ENCODE results near the gene ARPC1B. TPM values are rescaled to one million over a fixed set of nuclear protein-coding genes. Genes with fewer than 3 reads are reported as not detected.
A peak's percentile ranks its signal among the peaks of the same experiment; 100 is the strongest.

ARPC1B gene
- total and polyA plus RNA-seq, 9 of the 15 experiments (the other 6 are each of a cell fraction or from before 2014, with no cell fraction given) = 6.7 to 357 (median 211) TPM

GRCh38 chr7:99393355-99394187 lies 19.0 kb downstream of the ARPC1B start:
- Histone ChIP-seq H3K4me1 (replicated peaks in 1 of 2; ENCODE audit: control insufficient read depth in 2 of 2, insufficient read depth in 2 of 2, low read length in 2 of 2) (peaks cover 0 to 37% of the 10 kb centered on the region in 2 experiments; a peak in 2 of 5 replicates), H3K79me2 (ENCODE audit: control insufficient read depth, insufficient read depth, low read length) (no peaks in the 10 kb centered on the region), H3K36me3 (ENCODE audit: control insufficient read depth, insufficient read depth, low read length) (peaks cover 94% of the 10 kb centered on the region), H3K9me1 (ENCODE audit: control insufficient read depth, insufficient read depth, low read length) (no peaks in the 10 kb centered on the region), H2AFZ (ENCODE audit: low read depth, low read length) (no peak overlapping the region), H3K9me3 (replicated peaks; ENCODE audit: control insufficient read depth, insufficient read depth, low read depth, low read length) (no peaks in the 10 kb centered on the region), H3K9ac (ENCODE audit: insufficient read depth in 1 of 2, low read depth in 2 of 2, low read length in 2 of 2) (peak overlapping the region in 1 of 2 experiments; percentile 64; a peak in 2 of 4 replicates), H3K4me3 (peak overlapping the region; percentile 14), H3K27ac (ENCODE audit: extremely low read depth, low read depth, low read length) (peak overlapping the region; percentile 32; the same call in 2 of the 3 replicates), H4K20me1 (replicated peaks; ENCODE audit: control insufficient read depth, insufficient read depth, low read length) (peaks cover 16% of the 10 kb centered on the region; the same call in 1 of the 2 replicates), H3K27me3 (ENCODE audit: control insufficient read depth in 2 of 2, insufficient read depth in 2 of 2, low read length in 2 of 2) (no peaks in the 10 kb centered on the region), H3K4me2 (ENCODE audit: insufficient read depth, low read length) (peak overlapping the region; percentile 50; the same call in 1 of the 2 replicates)
- ATAC-seq (peak; percentile 75), FAIRE-seq (no peak), DNase-seq (ENCODE audit: extremely low read depth in 1 of 4, low spot score in 3 of 4) (peak in 2 of 4 experiments; percentile 56 to 67)
- intact Hi-C loops (cut with micrococcal nuclease) (no loop called here), in situ Hi-C loops (cut with MboI) (no loop called here)
- ChIA-PET POLR2A (interaction anchor here (0.5 to 4.7 kb wide), 9 partner anchors 14 to 355 kb away, joined by 3 to 35 read pairs (median 3); partner anchors contain the start of genes BUD31, PDAP1 and ZNF394), CTCF (ENCODE audit: low intra/inter-chr PET ratio) (no interaction called here)
- WGBS (ENCODE audit: insufficient coverage, low coverage, missing lambda C conversion rate) = 79% methylated on average over 28 of the region's 30 CpGs
- no peak for TF ChIP-seq HNRNPK (IDR thresholded peaks at IDR 0.05; ENCODE audit: low read depth, low read length, poor library complexity, severe bottlenecking)
- TF ChIP-seq NFYB (IDR thresholded peaks at IDR 0.05; ENCODE audit: extremely low read depth, insufficient read length) = peak; percentile 28
- peak; percentile 4; the same call in 1 of the 2 replicates for TF ChIP-seq POLR2AphosphoS5 (IDR thresholded peaks at IDR 0.05; ENCODE audit: control insufficient read depth, insufficient read depth, low read depth, low read length)
- peak; percentile 30; the same call in 1 of the 2 replicates for TF ChIP-seq POLR2A (conservative IDR thresholded peaks at IDR 0.05)
- 0 out of 2 replicates have a peak, but pooled peaks have one; percentile 27 for TF ChIP-seq HNRNPUL1 (IDR thresholded peaks at IDR 0.05; ENCODE audit: low read length)
- 0 out of 2 replicates have a peak, but pooled peaks have one; percentile 46 for TF ChIP-seq SUPT5H (IDR thresholded peaks at IDR 0.05)
- TF ChIP-seq HMGN3 (IDR thresholded peaks at IDR 0.05; ENCODE audit: borderline replicate concordance, extremely low read depth, insufficient read length, low read depth, low read length) = no peak
- peak; percentile 7 for TF ChIP-seq RBM22 (IDR thresholded peaks at IDR 0.05; ENCODE audit: low read depth, low read length, poor library complexity, severe bottlenecking)
- no peak for TF ChIP-seq RBM25 (IDR thresholded peaks at IDR 0.05; ENCODE audit: low read depth, low read length, severe bottlenecking)
- peak; percentile 65 for TF ChIP-seq POLR2G (IDR thresholded peaks at IDR 0.05; ENCODE audit: low read depth, low read length)
- no peak for TF ChIP-seq ZNF184 (CRISPR knock-in tag; IDR thresholded peaks at IDR 0.05)
- BruUV-seq (replicated peaks) = no TSS peak

Data from K562 (cell line).